OCI-LY1 (cell line): ENCODE measurements around the gene MTX2.

Source experiments
- CTCF ChIP-seq: fragments of 200-600 bp; sonication (generic), shearing (Covaris generic); IDR thresholded peaks from 2 replicates; pipeline ENCODE4 v1.5.1; 2017; ENCODE audit warnings: mild to moderate bottlenecking, antibody characterized with exemption, low read length, moderate library complexity, mixed read lengths
- EZH2 ChIP-seq: fragments of 200-600 bp; sonication (generic), shearing (Covaris generic); IDR thresholded peaks from 2 replicates; pipeline ENCODE4 v1.8.0; 2017; ENCODE audit warnings: borderline replicate concordance, mixed run types, mild to moderate bottlenecking, antibody characterized with exemption, low read length, moderate library complexity, mixed read lengths

DNA sequence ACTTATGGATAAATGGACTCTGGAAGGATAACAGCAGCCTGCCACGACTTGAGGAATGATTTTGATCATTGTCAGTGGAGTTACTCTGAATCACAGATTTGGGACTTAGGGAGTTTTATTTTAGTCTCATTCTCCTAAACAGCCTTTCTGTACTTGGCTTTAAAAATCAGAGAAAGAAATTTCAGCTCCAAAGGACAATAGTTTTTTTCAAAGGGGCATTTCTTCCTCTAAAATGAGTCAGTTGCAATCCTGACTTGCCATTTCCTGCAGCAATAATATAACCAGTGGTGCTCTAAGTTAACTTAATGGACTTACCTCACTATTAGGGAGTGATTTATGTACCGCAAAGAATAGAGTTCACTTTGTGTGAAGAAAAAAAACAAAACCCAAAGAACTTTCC, 35.1 kb upstream of the MTX2 start:
- no peak for TF ChIP-seq CTCF
- TF ChIP-seq EZH2: no peak
